ENCODE results near the gene HSFX3.
"Not testable (repeated sequence)": the region's sequence is repeated elsewhere in the genome, so short reads cannot be mapped to it uniquely, and the experiment has no call there.

Gene HSFX3

DNA sequence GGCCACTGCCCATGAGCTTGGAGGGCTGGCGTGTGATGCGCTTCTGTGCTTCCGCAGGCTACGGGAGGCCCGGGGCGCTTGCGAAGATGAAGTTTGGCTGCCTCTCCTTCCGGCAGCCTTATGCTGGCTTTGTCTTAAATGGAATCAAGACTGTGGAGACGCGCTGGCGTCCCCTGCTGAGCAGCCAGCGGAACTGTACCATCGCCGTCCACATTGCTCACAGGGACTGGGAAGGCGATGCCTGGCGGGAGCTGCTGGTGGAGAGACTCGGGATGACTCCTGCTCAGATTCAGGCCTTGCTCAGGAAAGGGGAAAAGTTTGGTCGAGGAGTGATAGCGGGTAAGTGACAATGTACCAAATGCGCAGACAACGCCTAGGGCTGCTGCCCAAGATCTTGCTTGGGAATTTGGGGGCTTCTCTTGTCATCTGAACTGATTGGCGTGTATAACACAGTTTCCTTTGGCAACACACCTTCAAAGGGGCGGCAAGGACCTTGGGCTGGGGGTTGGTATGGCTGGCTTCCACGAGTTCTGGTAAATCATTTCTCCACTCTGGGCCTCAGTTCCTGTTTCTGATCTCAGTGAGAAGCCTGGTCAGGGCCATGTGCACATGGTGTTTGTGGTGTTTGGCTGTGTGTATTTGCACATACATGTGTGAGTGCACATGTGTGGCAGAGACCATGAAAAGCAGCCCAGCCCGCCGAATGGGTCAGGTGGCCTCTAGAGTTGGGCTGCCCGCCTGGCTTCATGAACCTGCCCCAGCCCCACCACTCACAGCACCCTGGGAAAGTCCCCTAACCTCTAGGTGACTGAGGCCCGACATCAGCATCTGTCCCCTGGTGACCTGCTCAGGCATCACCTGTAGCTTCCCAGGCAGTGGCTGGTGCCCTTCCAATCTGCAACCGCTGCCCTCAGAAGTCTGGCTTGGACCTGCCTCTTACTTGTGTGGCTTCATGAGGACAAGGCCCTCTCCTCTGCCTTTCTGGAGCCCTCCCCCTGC, 3.9 kb downstream of the HSFX3 start:
- in situ Hi-C loops (cut with MboI; ENCODE audit: low sequenced_read_pairs), result not testable (repeated sequence)

DNA sequence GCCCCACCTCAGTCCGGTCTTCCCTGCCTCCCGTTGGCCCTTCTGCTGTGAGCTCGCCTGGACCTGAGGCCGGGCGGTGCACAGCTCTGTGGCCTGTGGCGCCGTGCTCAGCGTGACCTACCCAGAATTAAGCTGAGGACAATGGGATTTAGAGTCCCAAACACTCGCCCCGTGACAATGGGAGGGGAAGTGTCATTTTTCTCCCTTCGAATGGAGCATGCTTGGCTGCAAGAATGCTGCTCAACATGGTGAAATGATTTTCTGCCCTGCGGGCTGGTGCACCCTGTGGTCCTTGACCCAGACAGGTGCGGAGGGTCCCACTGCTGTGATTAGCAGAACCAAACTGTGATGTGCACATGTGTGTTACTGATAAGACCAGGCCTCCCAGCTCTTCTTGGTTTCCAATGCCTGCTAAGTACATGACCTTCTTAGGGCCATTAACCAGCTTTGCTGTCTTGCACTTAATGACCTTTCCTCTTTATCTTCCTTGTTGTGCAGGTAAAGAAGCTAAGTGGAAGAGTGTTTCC, 8.1 kb downstream of the HSFX3 start:
- in situ Hi-C loops (cut with MboI; ENCODE audit: low sequenced_read_pairs), result no loop called here

DNA sequence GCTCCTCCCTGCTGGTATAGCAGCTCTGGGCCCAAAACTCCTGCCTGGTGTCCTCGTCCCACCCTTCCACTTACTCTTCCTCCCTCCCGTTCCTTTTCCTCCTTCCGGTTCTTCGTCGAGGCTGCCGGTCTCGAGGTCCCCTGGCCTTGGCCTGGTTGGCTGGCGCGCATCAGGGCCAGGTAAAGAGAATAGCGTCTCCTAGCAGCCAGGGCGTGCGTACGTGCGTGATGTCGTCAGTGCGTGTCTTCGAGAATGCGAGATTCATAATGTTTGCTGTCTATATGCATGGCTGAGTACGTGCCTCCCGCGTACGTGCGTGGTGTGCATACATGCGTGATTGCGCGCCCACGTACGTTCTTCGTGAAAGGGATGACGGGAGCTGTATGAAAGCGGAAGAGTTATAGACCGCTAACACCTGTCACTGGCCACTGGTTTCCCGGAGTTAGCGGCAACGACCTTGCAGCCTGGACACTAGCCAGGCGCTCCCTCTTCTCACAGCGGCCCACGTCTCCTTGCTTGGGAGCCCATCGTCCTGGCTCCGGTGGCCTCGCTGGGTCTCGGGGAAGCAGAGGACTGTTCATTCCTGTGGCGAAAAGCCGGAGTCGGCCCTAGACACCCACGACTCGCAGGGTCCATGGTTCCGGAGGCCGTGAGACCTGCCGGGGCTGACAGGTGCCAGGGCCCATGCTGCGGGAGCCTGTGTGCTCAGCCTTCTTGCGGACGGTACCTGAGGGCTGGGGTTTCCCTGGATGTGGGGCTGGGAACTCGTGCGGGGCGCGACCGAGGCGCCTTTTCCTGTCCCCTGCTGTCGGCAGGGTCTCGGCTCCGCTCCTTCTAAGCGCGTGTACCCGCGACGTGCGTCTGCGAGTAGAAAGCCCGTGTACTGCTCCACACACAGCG, 8.9 kb downstream of the HSFX3 start, which contains the start of gene EOLA1:
Gene EOLA1 (plus strand): TSS at position 392 of the 900 bp plus-strand sequence. CDS start 4,619 bp downstream, outside the sequence.
- in situ Hi-C loops (cut with MboI; ENCODE audit: low sequenced_read_pairs), result no loop called here

DNA sequence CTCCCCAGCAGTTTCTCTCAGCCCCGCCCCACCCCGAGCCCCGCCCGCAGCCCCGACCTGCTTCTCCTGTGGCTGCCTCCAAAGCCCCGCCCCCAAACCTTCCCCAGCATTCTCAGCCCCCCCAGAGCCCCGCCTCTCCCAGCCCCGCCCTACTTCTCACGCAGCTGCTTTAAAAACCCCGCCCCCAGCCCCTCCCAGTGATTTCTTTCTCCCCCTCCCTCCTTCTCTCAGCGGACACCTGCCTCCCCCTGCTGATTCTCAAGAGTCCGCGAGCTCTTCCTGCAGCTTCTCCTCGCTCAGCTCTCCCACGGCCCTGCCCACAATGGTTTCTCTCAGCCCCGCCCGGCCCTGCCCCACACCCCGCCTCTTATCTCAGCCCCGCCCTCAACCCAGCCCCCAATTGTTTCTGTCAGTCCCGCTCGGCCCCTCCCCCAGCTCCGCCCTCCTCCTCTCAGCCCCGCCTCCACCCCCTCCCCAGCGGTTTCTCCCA, 9.5 kb downstream of the HSFX3 start:
- in situ Hi-C loops (cut with MboI; ENCODE audit: low sequenced_read_pairs), result no loop called here

DNA sequence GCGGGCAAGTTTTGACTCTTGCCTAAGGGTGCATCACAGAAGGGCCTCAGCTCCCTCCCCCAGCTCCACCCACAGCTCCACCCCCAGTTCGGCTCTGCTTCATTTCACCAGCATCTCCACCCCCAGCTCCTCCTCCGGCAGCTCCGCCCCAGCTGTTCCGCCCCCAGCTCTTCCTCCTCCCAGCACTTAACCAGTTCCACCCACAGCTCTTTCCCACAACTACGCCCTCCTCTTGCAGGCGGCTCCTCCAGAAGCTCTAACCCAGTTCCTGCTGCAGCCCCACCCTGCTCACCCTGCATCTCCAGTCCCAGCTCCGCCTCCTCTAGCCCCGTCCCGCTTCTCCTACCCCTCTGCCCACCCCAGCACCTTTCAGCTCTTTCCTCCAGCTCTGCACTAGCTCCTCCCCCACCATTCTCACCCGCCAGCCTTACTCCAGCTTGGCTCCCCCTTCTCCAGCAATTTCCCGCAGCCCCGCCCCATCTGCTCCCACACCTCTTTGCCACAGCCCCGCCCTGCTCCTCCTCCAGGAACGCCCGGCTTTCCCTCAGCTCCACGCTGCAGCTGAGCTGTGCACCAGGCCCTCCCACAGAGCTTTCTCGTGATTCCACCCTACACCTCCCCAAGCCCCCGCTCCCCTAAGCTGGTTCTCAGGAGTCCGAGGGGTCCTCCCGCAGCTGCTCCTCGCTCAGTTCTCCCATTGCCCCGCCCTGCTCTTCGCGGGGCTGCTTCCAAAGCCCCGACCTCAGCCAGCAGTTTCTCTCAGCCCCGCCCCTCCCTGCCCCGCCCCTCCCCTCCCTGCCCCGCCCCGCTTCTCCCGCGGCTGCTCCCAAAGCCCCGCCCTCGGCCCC, 10.2 kb downstream of the HSFX3 start:
- in situ Hi-C loops (cut with MboI; ENCODE audit: low sequenced_read_pairs), result no loop called here

DNA sequence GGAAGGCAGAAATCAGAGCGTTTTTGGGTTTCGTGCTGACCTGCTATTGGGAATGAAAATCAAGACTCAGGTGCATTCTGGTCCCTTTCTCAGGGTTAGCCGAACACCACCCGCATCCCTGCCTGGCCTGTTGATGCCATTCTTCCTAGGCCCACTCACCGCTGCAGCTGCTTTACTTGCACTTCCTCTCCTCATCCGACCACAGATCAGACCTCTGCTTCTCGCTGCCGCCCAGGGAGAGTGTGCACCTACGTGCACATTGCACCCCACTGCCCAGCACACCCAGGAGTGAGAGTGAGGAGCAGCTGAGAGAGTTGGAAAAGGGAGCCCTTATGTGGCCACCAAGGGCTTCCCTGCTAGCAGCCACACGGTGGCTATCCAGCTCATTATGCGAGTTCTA, 12.2 kb downstream of the HSFX3 start:
- in situ Hi-C loops (cut with MboI; ENCODE audit: low sequenced_read_pairs), result not testable (repeated sequence)

DNA sequence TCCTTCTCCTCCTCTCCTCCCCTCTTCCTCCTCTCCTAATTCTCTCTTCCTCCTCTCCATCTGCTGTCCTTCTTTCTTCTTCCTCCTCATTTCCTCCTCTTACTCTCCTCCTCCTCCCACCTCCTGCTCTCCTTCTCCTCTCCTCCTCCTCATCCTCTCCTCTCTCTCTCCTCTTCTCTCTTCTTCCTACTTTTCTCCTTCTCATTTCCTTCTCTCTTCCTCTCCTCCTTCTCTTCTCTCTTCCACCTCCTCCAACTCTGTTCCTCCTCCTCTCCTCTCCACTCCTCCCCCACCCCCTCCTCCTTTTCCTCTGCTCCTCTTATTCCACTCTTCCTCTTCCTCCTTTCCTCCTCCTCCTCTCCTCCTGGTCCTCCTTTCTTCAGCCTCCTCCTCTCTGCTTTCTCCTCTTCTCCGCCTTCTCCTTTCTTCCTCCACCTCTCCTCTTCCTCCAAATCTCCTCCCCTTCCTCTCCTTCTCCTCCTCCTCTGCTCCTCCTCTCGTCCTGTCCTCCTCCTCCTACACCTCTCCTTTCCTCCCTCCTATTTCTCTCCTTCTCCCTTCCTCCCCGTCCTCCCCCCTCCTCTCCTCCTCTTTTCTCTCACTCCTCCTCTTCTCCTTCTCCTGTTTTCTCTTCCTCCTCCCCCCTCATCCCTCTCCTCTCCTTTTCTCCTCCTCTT, 14.7 kb downstream of the HSFX3 start:
- in situ Hi-C loops (cut with MboI; ENCODE audit: low sequenced_read_pairs), result not testable (repeated sequence)

DNA sequence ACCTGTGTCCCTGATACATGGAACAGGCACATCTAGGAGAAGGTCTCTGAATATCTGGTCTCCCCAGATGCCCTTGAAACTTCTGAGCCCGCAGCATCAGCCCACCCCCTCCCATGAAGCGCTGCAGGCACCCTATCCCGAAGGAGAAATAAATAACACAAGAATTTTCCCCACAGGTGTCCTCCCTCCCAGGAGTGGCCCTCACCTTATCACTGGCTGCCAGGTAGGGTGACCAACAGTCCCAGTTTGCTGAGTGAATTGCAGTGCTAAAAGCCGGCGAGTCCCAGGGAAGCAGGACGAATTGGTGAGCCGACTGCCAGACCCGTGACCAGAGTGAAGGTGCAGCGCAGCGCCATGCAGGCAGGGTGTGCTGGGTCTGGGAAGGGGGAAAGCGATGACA, 15.7 kb downstream of the HSFX3 start:
- in situ Hi-C loops (cut with MboI; ENCODE audit: low sequenced_read_pairs), result not testable (repeated sequence)

DNA sequence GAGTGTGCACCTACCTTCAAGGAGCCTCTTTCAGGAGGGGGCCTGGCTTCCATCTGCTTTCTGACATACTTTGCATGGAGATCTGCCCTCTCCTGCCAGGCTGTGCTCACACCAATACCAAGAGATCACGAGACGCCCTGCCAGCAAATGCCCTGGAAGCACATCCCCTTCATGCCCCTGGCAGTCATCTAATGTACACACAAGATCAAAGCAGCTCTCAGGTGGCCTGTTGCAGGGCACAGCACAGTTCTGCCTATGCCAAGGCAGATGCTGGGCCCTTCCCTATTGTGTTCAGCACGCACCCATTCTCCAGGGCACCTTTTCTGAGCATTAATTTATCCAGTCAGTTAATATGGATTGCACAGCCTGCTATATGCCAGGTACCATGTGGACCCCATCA, 16.9 kb downstream of the HSFX3 start:
- in situ Hi-C loops (cut with MboI; ENCODE audit: low sequenced_read_pairs), result not testable (repeated sequence)

DNA sequence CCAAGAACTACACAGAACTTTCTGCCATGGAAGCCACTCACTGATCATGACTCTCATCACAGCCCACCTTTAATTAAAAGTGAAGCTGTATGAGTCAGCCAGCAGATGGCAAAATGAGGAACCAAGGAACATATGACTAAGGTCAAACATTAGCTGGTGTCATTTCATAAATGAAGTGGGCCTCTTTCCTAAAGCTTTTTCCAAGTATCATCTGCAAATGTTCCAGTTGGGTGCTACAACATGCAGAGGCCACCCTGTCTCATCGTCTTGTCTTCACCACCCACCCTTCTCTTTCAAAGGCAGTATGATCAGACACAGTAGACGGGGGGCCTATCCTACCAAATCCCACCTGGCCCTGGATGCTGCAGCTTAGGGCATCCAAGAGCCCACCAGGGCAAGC, 18.1 kb downstream of the HSFX3 start:
- in situ Hi-C loops (cut with MboI; ENCODE audit: low sequenced_read_pairs), result no loop called here

DNA sequence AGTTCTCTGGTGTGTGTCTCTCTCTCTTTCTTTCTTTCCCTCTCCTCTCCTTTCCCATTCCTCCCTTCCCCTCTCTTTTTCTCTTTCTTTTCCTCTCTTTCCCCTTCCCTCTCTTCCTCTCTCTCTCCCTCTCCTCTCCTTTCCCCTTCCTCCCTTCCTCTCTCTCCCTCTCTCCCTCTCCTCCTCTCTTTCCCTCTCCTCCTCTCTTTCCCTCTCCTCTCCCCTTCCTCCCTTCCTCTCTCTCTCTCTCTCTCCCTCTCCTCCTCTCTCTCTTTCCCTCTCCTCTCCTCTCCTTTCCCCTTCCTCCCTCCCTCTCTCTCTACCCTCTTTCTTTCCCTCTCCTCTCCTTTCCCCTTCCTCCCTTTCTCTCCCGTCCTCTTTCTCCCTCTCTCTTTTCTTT, 21.3 kb downstream of the HSFX3 start:
- in situ Hi-C loops (cut with MboI; ENCODE audit: low sequenced_read_pairs), result no loop called here

DNA sequence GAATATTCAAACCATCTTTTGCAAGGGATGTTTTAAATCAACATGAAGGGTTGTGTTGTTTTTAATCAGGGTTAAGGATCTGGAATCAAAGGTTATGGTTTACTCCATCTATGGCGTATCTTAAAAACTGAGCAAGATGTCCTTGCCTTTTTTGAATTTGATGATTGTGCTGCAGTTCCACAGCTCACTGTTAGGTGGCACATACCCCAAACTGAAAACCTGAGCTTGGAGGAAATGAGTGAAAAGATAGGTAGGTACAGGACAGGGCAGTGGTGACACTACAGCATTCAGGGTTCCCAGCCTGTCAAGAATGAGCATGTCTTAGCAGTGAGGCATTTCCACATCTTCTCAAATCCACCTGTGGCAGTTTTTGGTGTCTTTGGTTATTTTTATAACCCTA, 22.0 kb downstream of the HSFX3 start:
- in situ Hi-C loops (cut with MboI; ENCODE audit: low sequenced_read_pairs), result no loop called here

DNA sequence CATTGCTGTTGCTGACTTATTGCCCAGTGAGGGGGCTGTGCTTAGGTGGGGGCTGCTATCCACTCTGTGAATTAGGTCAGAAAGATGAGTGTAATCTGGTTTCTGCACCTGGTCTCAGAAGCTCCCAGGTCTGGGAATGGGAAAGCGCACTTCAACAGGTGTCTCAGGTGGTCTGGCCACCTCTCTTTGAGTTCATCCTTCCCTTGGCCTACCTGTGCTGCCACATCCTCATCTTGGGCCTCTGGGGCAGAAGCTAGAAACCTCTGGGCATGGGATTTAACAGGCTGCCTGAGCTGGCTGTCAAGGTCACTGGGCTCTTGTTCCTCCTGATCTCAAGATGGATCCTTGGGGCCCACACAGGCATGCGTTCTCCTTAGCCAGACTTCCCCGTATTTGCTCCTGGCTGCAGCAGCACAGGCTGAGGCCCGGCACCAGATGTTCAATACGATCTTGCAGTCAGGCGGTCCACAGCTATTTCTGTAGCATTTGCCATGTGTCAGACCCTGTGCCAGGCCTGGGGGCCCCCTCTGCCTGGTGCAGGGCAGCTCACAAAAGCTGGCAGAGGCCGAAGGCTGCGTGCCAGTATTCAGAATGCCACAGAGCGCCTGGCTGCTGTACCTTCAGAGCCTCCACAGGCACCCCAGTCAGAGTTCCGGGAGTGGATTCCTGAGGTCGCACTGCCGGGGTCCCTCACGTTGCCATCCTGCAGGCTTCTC, 23.2 kb downstream of the HSFX3 start:
- in situ Hi-C loops (cut with MboI; ENCODE audit: low sequenced_read_pairs), result not testable (repeated sequence)

DNA sequence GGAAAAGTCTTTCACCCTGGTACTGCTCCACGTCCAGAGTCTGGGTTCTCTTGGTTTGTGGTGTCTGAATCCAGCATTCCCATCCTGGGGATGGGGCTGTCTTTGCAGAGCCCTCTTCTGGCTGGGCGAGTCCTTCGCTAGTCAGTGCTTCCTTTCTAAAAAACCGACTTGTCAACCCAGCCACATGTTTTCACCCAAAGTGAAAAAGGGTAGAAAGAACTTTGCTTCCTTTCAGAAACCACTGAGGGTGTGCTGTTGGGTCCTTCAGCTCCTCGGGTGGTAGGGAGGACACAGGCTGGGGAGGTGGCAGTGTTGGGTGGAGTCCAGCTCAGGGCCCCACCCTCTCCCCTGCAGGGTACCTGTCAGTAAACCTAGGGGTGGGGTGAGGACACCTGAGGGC, 23.8 kb downstream of the HSFX3 start:
- in situ Hi-C loops (cut with MboI; ENCODE audit: low sequenced_read_pairs), result not testable (repeated sequence)

DNA sequence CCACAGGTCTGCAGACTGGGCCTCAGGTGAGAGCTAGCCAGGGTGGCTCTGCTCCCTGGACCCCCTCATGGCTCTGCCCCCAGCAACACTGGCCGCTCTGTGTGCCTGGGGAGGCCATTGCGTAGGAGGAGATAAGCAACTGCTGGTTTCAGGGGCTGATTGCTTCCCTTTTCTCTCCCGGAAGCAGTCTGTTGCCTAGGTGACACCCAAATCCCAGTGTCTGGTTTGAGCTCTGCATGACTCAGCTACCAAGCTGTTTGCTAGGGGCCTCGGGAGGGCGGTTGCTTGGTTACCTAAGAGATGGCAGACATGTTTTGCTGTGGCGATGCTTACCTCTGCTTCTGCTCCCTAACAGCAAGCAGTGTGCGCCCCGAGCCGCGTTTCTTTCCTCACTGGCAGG, 24.3 kb downstream of the HSFX3 start:
- in situ Hi-C loops (cut with MboI; ENCODE audit: low sequenced_read_pairs), result not testable (repeated sequence)

DNA sequence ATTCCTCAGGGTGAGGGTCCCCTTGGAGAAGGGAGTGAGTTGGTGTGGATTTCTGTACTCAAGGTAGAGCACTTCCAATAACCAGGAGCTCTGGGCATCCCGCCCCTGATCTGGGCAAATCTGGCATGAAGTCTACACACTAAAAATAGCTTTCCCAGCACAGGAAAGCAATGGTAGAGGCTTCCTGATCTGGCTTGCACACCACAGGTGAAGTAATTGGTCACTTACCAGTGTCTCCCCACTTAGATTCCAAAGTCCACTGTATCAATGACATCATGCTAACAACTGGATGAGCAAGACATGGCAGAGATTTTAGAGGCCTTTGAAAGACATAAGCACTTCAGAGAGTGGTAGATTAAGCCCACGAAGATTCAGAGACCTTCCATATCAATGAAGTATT, 26.8 kb downstream of the HSFX3 start:
- in situ Hi-C loops (cut with MboI; ENCODE audit: low sequenced_read_pairs), result no loop called here

DNA sequence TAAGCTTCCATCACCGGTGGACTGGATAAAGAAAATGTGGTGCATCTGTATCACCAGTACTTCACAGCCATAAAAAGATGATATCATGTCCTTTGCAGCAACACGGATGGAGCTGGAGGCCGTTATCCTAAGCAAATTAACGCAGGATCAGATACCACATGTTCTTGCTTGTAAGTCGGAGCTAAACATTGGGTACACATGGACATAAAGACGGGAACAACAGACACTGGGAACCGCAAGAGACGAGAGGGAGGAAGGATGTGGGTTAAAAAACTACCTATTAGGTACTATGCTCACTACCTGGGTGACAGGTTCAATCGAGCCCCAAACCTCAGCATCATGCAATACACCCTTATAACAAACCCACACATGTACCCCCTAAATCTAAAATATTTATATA, 28.3 kb downstream of the HSFX3 start:
- in situ Hi-C loops (cut with MboI; ENCODE audit: low sequenced_read_pairs), result no loop called here

DNA sequence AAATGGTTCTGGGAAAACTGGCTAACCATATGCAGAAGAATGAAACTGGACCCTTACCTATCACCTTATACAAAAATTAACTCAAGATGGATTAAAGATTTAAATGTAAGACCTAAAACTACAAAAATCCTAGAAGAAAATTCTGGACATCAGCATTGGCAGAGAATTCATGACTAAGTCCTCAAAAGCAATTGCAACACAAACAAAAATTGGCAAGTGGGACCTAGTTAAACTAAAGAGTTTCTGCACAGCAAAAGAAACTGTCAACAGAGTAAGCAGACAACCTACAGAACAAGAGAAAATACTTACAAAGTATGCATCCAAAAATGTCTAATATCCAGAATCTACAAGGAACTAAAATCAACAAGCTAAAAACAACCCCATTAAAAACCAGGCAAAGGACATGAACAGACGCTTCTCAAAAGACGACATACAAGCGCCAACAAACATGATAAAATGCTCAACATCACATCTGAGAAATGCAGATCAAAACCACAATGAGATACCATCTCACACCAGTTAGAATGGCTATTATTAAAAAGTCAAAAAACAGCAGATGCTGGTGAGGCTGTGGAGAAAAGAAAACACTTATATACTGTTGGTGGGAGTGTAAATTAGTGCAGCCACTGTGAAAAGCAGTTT, 29.0 kb downstream of the HSFX3 start:
- in situ Hi-C loops (cut with MboI; ENCODE audit: low sequenced_read_pairs), result not testable (repeated sequence)

DNA sequence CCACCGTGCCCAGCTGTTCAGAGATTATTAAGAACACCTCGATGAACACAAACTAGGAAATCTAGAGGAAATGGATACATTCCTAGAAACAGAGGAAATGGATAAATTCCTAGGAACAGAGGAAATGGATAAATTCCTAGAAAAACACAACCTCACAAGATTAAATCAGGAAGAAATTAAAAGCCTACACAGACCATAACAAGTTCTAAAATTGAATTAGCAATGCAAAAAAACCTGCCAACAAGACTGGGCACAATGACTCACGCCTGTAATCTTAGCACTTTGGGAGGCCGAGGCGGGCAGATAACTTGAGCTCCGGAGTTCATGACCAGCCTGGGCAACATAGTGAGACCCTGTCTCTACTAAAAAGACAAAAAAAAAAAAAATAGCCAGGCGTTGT, 31.5 kb downstream of the HSFX3 start:
- in situ Hi-C loops (cut with MboI; ENCODE audit: low sequenced_read_pairs), result no loop called here
